Measurements from ENCODE around the gene SPNS1.

DNA sequence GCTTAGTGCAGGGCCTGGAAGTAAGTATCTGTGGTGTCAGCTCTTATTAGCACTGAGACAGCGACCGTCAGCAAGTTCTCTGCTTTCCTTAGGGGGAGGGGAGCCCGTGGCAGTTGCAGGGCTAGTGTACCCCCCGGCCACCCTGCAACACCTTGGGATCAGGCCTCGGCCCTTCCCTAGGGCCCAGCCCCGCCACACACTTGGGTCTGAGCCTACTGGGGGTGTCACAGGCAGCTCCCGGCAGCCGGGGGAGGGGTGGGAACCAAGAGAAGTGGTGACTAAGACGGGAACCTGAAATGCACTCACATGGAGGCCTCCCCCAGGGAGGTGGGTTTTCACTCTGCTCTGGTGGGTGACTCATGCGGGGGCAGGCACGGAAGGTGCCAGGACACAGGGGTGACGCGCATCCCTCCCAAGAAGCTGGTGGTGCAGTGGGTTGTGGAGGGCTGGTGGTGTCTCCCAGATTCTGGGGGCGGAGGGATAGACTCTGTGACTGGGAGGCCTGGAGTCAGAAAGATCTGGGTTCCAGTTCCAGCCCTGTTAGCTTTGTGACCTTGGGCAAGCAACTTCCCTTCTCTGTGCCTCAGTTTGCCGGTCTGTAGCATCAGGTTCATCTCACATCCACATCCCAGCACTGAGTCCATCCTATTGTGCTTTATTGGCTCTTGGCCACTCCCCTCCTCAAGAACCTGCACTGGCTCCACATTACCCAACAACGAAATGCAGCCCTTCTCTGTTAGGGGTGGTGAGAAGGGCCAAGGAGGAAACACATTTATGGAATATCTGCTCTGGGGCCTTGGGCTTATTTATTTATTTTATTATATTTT is 54.8 kb downstream of the SPNS1 start:
- no peak for TF ChIP-seq EZH2 (IDR thresholded peaks at IDR 0.05; ENCODE audit: borderline replicate concordance, low read length)
- TF ChIP-seq CTCF (conservative IDR thresholded peaks at IDR 0.05 in 1 of 2, IDR thresholded peaks at IDR 0.05 in 1 of 2; ENCODE audit: extremely low read depth in 1 of 2, insufficient read depth in 1 of 2, low read depth in 1 of 2, low read length in 2 of 2), result no peak
